HFF-Myc (cell line): Measurements from ENCODE around the gene SLC49A3.
"Not testable (repeated sequence)": the region's sequence is repeated elsewhere in the genome, so short reads cannot be mapped to it uniquely, and the experiment has no call there.

Experiments
- DNase-seq: peaks from one replicate; pipeline ENCODE4 v3.0.0-alpha.2; 2011; ENCODE audit warnings: low read depth; ENCODE audit errors: extremely low read depth
- H3K4me3 ChIP-seq: replicated peaks from 2 replicates; pipeline ENCODE4 v1.5.1; 2011; ENCODE audit warnings: low read depth, mild to moderate bottlenecking, control low read depth, low read length
- TF ChIP-seq, protein P1 (sequence below): IDR thresholded peaks from 2 replicates; pipeline ENCODE4 v1.5.1; 2012; ENCODE audit warnings: mild to moderate bottlenecking, low read depth, low read length, control low read depth; ENCODE audit errors: missing control alignments

Gene SLC49A3

DNA sequence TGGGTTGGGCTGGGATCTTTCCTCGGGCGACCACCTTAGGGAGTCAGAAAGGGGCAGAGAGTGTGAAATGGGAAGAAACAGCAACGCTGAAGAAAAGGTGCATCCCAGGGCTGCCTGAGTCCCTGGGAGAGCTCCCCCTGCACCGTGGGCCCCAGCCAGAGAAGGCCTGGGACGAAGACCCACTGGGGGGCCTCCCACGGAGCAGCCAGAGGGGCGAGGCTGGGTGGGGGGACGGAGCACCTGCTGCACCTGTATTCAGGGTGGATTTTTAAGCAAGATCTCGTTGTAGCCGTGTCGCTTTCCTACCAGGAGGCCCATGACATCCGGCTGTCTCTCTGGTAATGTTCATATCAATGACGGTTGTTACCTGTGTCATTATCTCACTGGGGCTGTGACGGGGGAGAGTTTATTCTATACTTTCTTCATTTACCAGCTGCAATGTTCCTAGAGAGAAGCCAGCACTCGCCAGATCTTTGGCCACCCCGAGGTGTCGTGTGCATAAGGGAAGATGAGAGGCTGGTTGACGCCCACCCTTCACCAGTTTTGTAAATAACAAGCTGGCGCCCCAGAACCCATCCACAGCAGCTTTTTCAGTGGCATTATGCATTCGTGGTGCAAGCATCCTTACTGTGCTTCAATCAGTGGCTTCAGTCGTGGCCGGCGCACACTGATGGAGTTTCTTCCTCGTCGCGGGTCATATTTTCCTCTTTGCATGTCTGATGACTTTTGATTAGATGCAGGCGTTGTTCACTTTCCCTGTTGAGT is 11.0 kb upstream of the SLC49A3 start:
- no peak for DNase-seq
- TF ChIP-seq, protein P1, sequence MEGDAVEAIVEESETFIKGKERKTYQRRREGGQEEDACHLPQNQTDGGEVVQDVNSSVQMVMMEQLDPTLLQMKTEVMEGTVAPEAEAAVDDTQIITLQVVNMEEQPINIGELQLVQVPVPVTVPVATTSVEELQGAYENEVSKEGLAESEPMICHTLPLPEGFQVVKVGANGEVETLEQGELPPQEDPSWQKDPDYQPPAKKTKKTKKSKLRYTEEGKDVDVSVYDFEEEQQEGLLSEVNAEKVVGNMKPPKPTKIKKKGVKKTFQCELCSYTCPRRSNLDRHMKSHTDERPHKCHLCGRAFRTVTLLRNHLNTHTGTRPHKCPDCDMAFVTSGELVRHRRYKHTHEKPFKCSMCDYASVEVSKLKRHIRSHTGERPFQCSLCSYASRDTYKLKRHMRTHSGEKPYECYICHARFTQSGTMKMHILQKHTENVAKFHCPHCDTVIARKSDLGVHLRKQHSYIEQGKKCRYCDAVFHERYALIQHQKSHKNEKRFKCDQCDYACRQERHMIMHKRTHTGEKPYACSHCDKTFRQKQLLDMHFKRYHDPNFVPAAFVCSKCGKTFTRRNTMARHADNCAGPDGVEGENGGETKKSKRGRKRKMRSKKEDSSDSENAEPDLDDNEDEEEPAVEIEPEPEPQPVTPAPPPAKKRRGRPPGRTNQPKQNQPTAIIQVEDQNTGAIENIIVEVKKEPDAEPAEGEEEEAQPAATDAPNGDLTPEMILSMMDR = no peak
- H3K4me3 ChIP-seq = no peak overlapping the region

DNA sequence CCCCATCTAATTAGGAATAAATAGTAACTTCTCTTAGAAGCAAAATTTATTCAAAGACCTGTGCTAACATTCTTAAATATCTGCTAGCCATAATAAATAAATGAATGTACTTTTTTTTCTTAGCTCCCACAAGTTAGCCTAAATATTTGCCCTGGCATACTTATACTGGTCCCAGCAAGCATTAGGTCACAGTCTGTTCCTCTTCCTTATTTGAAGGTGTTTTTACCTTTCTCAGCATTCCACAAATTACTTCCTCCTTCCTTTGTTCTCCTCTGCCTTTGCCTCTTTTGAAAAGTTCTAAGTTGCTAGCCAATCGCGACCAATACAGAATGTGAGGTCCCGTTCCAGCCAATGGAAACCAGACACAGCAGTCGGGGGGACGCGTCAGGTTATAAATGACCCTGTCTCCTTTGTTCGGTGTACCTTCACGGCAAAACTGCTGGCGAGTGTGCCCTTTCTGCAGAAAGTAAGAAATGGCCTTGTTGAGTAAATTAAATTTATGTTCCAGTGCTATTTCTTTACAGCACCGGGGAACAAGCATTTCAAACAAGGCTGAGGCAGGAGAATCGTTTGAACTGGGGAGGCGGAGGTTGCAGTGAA is 5.5 kb upstream of the SLC49A3 start:
- DNase-seq, H3K4me3 ChIP-seq: not testable (repeated sequence)

DNA sequence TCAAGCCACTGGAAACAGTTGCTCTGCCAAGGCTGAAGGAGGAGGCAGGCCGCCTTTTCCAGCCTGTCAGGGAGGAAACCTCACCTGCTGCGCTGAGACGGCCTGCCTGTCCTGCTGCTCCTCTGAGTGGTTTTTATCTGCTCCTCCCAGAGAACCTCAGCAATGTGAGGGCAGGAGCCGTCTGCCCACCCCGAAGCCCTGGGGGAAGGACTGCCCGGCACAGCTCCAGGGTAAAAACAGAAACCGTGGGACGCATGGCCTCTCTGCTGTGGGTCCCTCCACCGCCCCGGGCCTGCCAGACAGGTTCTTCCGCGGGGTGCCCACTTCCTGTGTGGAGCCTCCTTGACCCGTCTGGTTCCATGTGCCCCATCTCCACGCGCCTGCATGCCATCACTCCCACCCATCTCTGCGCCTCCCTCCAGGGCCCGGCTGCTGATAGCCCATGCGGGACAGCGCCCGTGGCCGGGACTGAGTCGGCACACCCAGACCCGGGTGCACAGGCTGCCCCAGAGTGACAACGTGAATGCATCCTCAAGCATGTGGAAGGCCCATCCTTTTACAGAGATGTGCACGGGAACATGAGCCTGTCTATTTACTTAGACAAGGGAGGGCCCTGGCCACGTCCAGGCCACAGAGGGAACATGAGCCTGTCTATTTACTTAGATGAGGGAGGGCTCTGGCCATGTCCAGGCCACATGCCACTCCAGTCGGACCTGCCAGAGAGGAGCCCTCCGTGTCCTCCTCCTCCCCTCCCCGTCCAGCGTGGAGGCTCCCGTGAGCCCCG is 4.0 kb upstream of the SLC49A3 start:
- no peak for DNase-seq
- H3K4me3 ChIP-seq = no peak overlapping the region
- TF ChIP-seq, protein P1 = no peak

DNA sequence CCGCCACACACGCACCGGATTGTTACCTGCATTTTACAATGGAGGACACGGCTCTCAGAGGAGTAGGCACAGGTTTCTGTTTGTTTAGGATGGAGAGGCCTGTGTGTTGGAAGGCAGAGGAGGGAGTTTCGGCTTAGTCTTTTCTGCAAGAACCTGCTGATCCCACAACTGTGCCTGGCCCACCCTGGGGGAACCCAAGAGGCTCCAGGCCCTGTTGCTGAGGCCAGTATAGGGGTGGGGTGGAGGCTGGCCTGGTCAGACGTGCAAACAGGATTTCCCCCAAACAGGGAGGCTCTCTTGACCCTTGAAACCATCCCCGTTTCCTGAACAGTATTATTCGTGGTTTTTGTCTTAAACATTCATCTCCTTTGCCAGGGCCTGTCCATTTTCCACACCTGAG is 772 bp upstream of the SLC49A3 start:
- TF ChIP-seq, protein P1 = no peak
- H3K4me3 ChIP-seq = no peak overlapping the region
- no peak for DNase-seq

DNA sequence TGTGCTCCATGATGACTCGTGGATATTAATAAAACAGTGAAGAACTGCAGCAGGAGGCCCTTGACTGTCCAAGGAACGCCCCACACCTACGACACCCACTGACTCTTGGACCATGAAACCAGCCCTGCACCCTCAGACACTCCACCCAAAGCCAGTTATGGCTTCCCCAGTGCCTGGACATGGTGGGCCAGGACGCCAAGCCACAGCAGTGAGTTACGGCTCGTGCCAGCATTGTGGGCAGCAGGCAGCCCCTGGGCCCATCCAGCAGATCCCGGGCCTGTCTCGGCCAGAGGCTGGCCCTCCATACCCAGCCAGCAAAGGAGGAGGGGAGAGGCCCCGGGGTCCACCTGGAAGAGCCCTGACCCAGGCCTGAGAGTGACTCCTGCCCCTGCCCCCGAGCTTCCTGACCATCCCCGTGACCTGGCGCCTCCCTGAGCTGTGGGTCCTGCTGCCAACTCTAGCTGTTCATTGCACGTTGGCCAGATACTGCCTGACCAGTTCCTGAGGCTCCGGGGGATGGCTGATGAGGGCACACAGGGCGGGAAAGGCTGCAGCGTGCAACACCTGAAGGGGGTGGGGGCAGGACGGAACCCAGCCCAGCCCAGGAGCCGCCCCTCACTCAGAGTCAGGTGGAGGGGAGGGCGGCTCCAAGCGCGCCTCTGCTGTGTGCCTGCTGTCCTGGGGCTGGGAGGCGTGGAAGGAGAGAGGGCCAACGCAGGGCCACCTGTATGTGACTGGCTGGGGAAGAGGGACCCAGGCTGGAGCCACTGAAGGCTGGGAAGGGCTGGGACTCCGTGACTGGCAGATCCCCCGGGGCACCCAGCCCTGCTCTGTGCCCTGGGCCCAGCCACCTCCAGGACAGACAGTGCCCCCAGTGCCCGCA is 739 bp downstream of the SLC49A3 start:
- TF ChIP-seq, protein P1 = no peak
- DNase-seq = no peak

DNA sequence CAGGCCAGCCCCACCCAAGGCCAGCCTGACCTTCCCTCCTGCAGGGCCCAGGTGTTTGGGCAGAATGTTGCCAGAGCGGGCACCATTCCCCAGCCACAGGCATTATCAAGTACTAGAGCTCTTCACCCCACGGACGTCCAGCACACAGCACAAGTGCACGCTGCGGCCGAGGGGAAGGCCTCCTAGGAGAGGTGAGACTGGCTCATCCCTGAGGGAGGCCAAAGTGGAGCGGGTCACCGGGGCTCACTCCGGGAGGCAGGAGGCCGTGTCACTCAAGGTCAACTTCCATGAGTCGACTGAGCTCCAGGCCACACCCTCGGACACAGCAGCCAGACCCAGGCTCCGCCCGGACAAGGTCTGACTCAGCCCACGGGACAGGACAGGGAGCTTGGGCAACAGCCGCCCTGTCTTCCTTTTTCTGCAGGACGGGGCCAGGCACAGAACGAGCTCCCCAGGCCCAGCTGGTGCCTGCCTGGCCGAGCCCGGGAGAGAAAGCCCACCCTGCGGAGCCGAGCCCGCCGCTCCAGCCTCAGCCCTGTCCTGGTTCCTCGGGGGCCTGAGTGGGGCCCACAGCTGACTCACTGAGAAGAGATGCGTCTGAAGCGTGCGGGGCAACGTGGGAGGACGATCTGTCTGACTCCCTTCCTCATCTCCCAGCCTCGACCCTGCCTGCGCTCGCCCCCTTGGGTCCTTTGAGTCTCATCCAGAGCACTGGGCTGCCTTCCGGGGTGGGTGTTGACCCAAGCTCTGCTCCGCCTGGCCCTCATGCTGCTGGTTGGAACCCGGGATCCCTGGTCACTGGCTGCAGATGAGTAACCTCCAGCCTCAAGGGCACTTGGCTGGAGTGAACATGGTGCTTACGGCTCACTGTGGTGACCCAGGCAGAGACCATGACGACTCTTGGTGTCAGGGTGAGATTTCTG is 1.6 kb downstream of the SLC49A3 start:
- DNase-seq = peak; percentile 57
- TF ChIP-seq, protein P1 = no peak
- no peak overlapping the region for H3K4me3 ChIP-seq

More for the DNA sequence above, 739 bp downstream of the SLC49A3 start:
- no peak overlapping the region for H3K4me3 ChIP-seq
